GM21526 (cell line): ENCODE measurements around the gene DCTN4.
"Not testable (repeated sequence)": the region's sequence is repeated elsewhere in the genome, so short reads cannot be mapped to it uniquely, and the experiment has no call there.

Experiments used
- ATAC-seq: cut with Tn5 transposase; IDR thresholded peaks from one replicate; pipeline ENCODE4 v1.9.1; 2021; ENCODE audit warnings: moderate library complexity; ENCODE audit not compliant: unreplicated experiment, low FRiP score

The DCTN4 gene

GRCh38 chr5:150758531-150759333 lies at the start of gene DCTN4:
TSS of gene DCTN4 (minus strand) at chr5:150759017. CDS start at chr5:150758993, 24 bp downstream.
- ATAC-seq = peak; percentile 96

GRCh38 chr5:150804388-150804787 lies 45.6 kb upstream of the DCTN4 start:
- no peak for ATAC-seq

- no peak for ATAC-seq
Observed at GRCh38 chr5:150801117-150801927, 42.5 kb upstream of the DCTN4 start.

GRCh38 chr5:150797384-150797783 lies 38.6 kb upstream of the DCTN4 start:
- ATAC-seq = no peak

GRCh38 chr5:150794927-150795326 lies 36.1 kb upstream of the DCTN4 start:
- ATAC-seq = no peak

GRCh38 chr5:150793423-150793888 lies 34.6 kb upstream of the DCTN4 start:
- ATAC-seq = not testable (repeated sequence)

GRCh38 chr5:150791536-150791935 lies 32.7 kb upstream of the DCTN4 start:
- ATAC-seq = no peak

GRCh38 chr5:150789943-150790611 lies 31.3 kb upstream of the DCTN4 start:
- ATAC-seq = peak; percentile 89

- ATAC-seq = no peak
Observed at GRCh38 chr5:150789450-150789849, 30.6 kb upstream of the DCTN4 start.

GRCh38 chr5:150788977-150789376 lies 30.2 kb upstream of the DCTN4 start:
- no peak for ATAC-seq

- ATAC-seq = no peak
Observed at GRCh38 chr5:150787656-150788055, 28.8 kb upstream of the DCTN4 start.

- ATAC-seq = no peak
Observed at GRCh38 chr5:150786876-150787275, 28.1 kb upstream of the DCTN4 start.

GRCh38 chr5:150785950-150786349 lies 27.1 kb upstream of the DCTN4 start:
- ATAC-seq = no peak

GRCh38 chr5:150783422-150783928 lies 24.7 kb upstream of the DCTN4 start:
- ATAC-seq = peak; percentile 39

GRCh38 chr5:150782850-150783249 lies 24.0 kb upstream of the DCTN4 start:
- no peak for ATAC-seq

GRCh38 chr5:150781706-150782614 lies 23.1 kb upstream of the DCTN4 start:
- no peak for ATAC-seq

- ATAC-seq = no peak
Observed at GRCh38 chr5:150780816-150781221, 22.0 kb upstream of the DCTN4 start.

GRCh38 chr5:150780187-150780692 lies 21.4 kb upstream of the DCTN4 start:
- ATAC-seq = peak; percentile 45

GRCh38 chr5:150779397-150780186 lies 20.8 kb upstream of the DCTN4 start:
- no peak for ATAC-seq
